KMS-11 (cell line): ENCODE measurements around the gene GALNTL6.

Experiments
- H2AFZ ChIP-seq: fragments of 200-600 bp; sonication (generic); 2 replicates; pipeline ENCODE4 v1.6.1; 2016; ENCODE audit warnings: antibody characterized with exemption, mixed run types, low read depth
- H3K27ac ChIP-seq: fragments of 200-600 bp; sonication (generic); 2 replicates; pipeline ENCODE4 v1.6.1; 2016; ENCODE audit warnings: mild to moderate bottlenecking, mixed run types
- H3K27me3 ChIP-seq: fragments of 200-600 bp; sonication (generic); 2 replicates; pipeline ENCODE4 v1.6.1; 2017; ENCODE audit warnings: mild to moderate bottlenecking, low read depth, mixed run types, moderate library complexity; ENCODE audit not compliant: insufficient read depth
- H3K36me3 ChIP-seq: fragments of 200-600 bp; sonication (generic); 2 replicates; pipeline ENCODE4 v1.6.1; 2017; ENCODE audit warnings: mild to moderate bottlenecking, mixed run types; ENCODE audit not compliant: insufficient read depth
- H3K4me1 ChIP-seq: fragments of 200-600 bp; sonication (generic); 2 replicates; pipeline ENCODE4 v1.6.1; 2016; ENCODE audit warnings: mild to moderate bottlenecking, low read depth, mixed run types; ENCODE audit not compliant: poor library complexity, severe bottlenecking
- H3K4me2 ChIP-seq: fragments of 200-600 bp; sonication (generic); 2 replicates; pipeline ENCODE4 v1.7.0; 2016; ENCODE audit warnings: mild to moderate bottlenecking, mixed run types
- H3K4me3 ChIP-seq: fragments of 200-600 bp; sonication (generic); IDR thresholded peaks from 2 replicates; pipeline ENCODE4 v1.6.1; 2017; ENCODE audit warnings: low read depth, low read length, mixed read lengths; ENCODE audit not compliant: insufficient read depth
- H3K79me2 ChIP-seq: fragments of 200-600 bp; sonication (generic); 2 replicates; pipeline ENCODE4 v1.6.1; 2016; ENCODE audit warnings: low read depth, mixed run types; ENCODE audit not compliant: insufficient read depth
- H3K9ac ChIP-seq: fragments of 200-600 bp; sonication (generic); 2 replicates; pipeline ENCODE4 v1.6.1; 2016; ENCODE audit warnings: mild to moderate bottlenecking, mixed run types
- H4K20me1 ChIP-seq: fragments of 200-600 bp; sonication (generic); 2 replicates; pipeline ENCODE4 v1.6.1; 2016; ENCODE audit warnings: mild to moderate bottlenecking, mixed run types; ENCODE audit not compliant: insufficient read depth
- CTCF ChIP-seq: fragments of 200-600 bp; sonication (generic); conservative IDR thresholded peaks from 2 replicates; pipeline ENCODE4 v1.6.1; 2017; ENCODE audit warnings: low read depth, mild to moderate bottlenecking, antibody characterized with exemption, low read length, moderate library complexity, mixed read lengths

GALNTL6 gene

GRCh38 chr4:172305698-172306097 lies 492.5 kb downstream of the GALNTL6 start:
- Histone ChIP-seq H3K27ac (no peak overlapping the region), H3K9ac (no peak overlapping the region), H4K20me1 (no peaks in the 10 kb centered on the region), H3K4me1 (no peaks in the 10 kb centered on the region), H3K36me3 (no peaks in the 10 kb centered on the region), H2AFZ (no peak overlapping the region), H3K4me3 (no peak overlapping the region), H3K27me3 (no peaks in the 10 kb centered on the region), H3K4me2 (no peak overlapping the region), H3K79me2 (no peaks in the 10 kb centered on the region)
- TF ChIP-seq CTCF, result no peak

- Histone ChIP-seq H4K20me1 (no peaks in the 10 kb centered on the region), H3K4me1 (no peaks in the 10 kb centered on the region), H3K27ac (no peak overlapping the region), H2AFZ (no peak overlapping the region), H3K9ac (no peak overlapping the region), H3K27me3 (no peaks in the 10 kb centered on the region), H3K4me3 (no peak overlapping the region), H3K36me3 (no peaks in the 10 kb centered on the region), H3K4me2 (no peak overlapping the region), H3K79me2 (no peaks in the 10 kb centered on the region)
- TF ChIP-seq CTCF, result no peak
Observed at GRCh38 chr4:172308078-172308477, 494.9 kb downstream of the GALNTL6 start.

- H3K4me3 ChIP-seq, result no peak overlapping the region
- H3K4me2 ChIP-seq, result no peak overlapping the region
- no peaks in the 10 kb centered on the region for H4K20me1 ChIP-seq
- H2AFZ ChIP-seq, result no peak overlapping the region
- H3K27ac ChIP-seq, result no peak overlapping the region
- no peaks in the 10 kb centered on the region for H3K27me3 ChIP-seq
- H3K36me3 ChIP-seq, result no peaks in the 10 kb centered on the region
- no peaks in the 10 kb centered on the region for H3K79me2 ChIP-seq
- no peak overlapping the region for H3K9ac ChIP-seq
- TF ChIP-seq CTCF, result no peak
- H3K4me1 ChIP-seq, result no peaks in the 10 kb centered on the region
Observed at GRCh38 chr4:172311682-172312081, 498.5 kb downstream of the GALNTL6 start.

- no peaks in the 10 kb centered on the region for H3K27me3 ChIP-seq
- TF ChIP-seq CTCF, result no peak
Observed at GRCh38 chr4:172323288-172323687, 510.1 kb downstream of the GALNTL6 start.

More at GRCh38 chr4:172323288-172323687, 510.1 kb downstream of the GALNTL6 start:
- no peaks in the 10 kb centered on the region for H3K36me3 ChIP-seq
- H3K79me2 ChIP-seq, result no peaks in the 10 kb centered on the region
- H3K4me2 ChIP-seq, result no peak overlapping the region
- H3K9ac ChIP-seq, result no peak overlapping the region
- no peak overlapping the region for H2AFZ ChIP-seq
- no peaks in the 10 kb centered on the region for H3K4me1 ChIP-seq
- no peaks in the 10 kb centered on the region for H4K20me1 ChIP-seq
- H3K4me3 ChIP-seq, result no peak overlapping the region
- H3K27ac ChIP-seq, result no peak overlapping the region
